ENCODE results near the gene CXXC5.

Gene CXXC5

DNA sequence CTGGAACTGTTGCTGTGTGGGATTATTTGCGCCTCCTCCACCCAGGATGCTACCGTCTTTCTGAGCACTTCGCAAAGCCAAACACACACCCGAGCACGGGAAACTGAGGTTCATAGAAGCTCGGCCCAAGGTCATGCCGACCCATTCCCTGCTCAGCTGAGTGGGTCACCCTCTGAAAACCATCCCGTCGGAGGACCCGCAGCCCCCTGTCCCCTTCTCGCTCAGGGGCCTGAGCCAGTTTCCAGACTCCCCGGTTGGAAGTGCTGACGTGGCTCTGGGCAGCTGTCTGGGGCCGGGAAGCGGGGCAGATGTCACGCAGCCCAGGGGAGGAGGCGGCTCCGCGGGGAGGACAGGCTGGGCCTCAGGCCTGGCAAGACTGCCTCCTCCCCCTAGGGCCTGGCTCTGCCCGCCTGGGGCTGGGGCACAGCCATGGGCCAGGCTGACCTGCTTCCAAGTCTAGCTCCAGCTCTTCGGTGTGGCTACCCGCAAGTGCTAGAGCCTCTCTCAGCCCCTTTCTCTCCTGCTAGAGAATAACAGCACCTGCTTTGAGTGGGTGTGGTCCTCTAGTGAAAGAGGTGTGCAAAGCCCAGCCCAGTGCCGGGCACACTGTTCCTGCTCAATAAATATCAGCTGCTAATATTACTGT is 9.9 kb upstream of the CXXC5 start:
- DNase-seq (ENCODE audit: low read depth in 2 of 2): no peak

DNA sequence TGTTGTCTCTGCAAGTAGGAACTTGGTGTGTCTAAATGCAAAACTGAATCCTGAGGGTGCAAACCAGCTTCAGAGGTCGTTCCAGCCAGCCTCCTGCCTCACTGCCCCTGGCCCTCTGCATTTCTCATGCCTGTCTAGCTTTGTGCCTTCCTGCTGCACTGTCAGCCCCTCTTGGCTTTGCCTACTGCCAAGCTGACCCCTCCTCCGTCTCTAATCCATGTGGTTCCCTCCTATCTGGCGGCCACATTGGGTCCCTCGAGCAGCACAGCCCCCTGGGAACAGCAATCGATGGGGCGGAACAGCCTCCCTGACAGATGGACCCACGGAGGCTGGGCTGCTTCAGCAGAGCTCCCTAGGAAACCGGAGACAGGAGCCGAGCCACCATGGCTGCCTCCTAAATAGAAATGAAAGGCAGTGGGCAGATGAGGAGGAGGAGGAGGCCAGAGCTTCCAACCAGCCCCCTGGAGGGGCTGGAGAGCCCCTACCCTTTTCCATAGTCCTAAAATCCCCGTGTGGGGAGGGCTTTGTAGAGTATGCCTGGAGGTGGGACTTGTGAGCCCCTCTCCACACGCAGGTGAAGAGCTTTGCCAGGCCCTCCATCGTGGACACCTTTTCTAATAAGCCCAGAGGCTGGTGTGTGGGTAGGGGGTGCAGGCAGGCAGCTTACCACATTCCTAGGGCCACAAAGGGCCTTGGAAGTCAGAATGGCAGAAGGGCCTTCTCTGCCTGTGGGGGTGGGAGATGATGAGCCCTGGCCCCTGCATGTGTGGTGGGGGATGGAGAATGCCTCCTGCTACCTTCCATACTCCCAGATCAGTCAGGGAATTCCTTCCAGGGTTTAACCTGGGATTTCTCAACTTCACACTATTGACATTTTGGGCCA is 9.2 kb upstream of the CXXC5 start:
- DNase-seq (ENCODE audit: low read depth in 2 of 2): no peak

DNA sequence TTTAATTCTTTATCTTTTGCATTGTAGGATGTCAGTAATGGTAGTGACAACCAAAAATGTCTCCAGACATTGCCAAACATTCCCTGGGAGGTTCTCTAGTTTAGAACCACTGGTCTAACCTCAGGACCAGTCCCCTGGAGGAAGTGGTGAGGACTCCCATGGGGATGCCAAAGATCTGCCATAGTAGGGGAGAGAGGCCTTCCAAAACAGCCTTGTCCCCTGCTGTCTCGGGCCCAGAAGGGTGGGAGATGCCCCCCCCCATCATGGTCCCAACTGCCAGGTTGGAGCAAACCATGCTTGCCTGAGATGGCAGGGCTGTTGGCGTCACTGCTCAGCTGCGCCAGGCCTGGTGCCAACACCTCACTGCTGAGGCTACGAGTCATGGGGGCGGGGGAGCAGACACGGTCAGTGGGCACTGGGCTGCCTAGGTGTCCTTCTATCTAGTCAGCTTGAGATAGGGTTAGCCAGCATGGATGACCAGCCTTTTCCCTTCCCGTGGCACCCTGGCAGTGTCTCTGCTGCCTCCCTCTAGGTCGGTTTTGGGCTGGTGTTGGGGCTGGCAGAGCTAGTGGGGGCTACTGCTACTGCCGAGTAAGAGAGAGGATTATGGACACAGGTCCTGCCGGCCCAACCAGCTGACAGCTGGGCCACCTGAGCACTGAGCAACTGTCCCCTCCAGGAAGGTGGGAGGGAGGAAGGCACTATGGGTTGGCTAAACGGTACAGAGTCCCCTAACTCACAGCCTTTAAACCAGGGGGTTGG is 8.3 kb upstream of the CXXC5 start:
- no peak for DNase-seq (ENCODE audit: low read depth in 2 of 2)

DNA sequence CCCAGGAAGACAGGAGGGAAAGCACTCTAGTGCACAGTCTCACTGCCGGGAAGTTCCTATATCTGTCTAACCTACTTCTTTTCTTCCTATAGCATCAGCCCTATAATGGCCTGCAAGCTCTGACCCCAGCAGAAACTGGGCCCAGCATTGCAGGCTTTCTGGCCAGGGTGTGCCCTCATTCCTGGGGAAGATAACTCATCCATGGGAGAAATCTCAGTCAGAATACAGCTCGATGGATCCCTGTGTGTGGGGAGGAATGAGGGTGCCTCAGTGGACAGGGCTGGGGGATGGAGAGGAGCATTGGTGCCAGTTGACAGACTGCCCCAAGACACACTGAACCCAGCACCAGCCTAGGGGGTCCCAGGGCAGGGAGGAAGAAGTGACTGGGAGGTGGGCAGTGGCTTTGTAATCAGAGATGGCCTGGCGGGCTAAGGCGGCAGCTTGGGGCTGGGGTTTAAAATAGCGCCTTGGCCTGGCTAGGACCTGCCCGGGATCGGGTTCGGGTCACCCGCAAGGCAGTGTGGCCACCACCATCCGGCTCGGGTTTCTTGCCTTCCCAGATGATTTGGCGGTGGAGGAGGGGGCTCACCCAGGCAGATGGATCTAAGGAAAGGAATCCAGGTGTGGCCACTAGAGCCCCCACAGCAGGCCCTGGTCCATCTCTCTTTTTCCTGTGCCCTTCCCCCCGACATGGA is 7.6 kb upstream of the CXXC5 start:
- no peak for DNase-seq (ENCODE audit: low read depth in 2 of 2)

DNA sequence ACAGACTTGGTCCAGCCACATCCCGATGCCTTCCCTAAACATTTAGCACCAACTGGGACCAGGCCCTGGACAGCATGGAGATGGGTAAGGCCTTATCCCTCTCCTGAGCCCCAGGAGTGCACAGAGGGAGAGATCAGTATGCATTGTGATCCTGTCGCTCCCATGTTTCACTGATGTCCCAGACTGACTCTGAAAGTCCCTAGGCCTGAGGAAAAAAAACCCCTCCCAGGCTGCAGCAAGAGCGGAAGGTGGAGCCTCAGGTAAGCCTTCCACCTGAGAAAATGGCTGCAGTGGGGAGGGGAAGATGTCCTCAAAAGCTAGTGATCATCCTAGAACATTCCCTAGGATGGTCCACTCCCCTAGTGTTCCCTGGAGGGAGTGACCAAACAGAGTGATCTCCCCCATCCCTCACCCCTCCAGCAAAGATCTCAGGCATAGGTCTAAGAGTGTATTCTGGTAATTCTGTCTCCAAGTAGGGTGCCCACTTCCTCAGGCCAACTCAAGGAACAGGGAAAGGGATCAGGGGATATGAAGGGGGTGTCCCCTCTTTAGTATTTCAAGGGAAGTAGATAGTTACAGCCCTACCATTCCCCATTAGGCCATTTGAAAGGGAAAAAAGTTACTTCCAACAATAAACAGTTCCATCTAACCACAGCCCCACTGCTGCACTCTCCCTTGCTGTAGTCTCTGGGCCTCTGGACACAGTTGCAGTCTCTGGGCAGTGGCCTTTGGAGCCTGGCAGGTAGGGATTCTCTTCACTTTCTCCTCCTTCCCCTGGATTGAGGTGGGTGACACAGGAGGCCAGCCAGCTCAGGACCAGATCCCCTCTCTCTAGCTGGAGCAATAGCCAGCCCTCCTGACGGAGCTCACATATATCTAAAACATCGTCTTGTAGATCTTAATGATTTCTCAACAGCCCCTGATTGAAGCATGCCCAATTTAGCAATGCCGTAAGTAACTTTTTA is 6.8 kb upstream of the CXXC5 start:
- DNase-seq (ENCODE audit: low read depth in 2 of 2): no peak

DNA sequence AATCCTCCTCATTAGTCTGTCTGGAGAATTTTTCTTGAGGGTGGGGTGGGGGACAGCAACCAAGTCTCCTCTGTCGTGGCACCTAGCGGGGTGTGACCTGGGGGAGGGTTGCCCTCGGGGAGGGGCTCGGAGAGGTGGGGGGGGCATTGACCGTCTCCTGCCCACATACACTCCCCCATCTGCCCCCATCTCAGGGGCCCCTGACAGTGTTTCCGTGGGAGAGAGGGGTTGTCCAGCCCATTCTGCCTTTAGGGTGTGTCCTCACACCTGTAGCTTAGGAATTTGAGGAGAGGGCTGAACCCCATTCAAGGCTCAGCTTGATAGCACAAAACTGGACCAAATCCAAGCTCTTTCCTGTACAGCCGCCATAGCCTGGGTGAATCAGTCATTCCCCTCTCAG is 5.9 kb upstream of the CXXC5 start:
- DNase-seq (ENCODE audit: low read depth in 2 of 2): no peak

DNA sequence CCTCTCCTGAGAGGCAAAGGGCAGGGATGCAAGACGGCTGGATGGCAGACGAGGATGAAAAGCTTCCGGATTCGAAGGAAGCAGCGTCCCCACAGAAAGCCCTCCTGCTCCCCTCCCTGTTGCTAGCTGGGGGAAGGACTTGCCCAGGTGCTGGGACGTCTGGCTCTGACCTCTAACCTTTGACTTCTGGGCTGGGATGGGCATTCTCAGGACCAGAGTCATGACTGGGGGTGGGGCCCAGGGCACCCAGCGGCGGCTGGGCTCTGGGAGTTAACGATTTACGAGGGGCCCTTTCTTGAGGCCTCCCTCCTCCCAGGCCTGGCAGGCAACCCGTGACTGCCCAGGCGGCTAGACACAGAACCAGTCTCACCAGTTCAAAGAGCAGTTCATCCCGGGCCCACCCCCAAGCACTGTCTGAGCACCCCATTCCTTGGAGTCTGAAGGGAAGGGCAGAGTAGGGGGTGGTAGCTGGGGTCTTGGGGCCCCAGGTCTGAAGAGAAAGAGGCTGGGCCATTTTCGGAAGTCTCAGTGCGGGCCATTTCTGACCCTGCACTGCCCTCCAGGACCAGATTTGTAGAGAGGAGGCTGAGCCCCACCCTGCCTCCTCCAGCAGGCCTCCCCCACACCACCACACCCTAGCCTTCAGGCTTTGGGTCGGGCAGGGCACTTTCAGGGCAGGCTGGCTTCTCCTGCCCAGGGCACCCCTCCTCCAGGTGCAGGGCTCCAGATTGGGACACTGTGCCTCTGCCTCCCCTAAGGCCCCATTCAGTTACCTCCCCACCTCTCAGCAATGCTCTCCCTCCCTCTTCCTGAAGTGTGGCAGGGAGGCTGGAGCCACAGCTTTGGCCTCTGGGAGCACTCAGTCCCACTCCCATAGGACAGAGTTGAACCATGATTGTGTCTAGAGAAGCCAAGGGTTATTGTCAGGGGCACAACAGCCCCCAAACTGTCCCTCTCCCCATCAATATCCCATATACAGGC is 5.0 kb upstream of the CXXC5 start:
- DNase-seq (ENCODE audit: low read depth in 2 of 2): no peak

DNA sequence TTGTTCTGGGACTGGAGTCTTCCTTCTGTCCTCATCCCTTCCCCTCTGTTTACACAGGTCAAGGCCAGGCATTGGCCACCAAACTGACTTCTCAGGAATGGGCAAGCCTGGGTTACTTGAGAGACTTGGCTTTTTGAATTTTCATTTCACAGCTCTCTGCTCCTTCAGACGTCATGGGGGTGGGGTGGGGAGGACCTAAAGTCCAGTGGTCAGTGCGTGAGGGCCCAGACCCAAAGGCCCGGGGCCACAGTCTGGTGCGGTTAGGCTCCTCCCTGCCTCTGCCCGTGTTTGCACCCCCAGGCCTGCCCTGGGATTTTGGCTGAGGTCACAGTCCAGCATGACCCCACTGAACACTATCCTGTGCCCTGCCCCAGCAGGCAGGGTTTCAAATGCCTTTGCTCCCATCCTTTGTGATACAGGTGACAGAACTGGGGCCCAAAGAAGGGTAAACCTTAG is 4.1 kb upstream of the CXXC5 start:
- no peak for DNase-seq (ENCODE audit: low read depth in 2 of 2)

DNA sequence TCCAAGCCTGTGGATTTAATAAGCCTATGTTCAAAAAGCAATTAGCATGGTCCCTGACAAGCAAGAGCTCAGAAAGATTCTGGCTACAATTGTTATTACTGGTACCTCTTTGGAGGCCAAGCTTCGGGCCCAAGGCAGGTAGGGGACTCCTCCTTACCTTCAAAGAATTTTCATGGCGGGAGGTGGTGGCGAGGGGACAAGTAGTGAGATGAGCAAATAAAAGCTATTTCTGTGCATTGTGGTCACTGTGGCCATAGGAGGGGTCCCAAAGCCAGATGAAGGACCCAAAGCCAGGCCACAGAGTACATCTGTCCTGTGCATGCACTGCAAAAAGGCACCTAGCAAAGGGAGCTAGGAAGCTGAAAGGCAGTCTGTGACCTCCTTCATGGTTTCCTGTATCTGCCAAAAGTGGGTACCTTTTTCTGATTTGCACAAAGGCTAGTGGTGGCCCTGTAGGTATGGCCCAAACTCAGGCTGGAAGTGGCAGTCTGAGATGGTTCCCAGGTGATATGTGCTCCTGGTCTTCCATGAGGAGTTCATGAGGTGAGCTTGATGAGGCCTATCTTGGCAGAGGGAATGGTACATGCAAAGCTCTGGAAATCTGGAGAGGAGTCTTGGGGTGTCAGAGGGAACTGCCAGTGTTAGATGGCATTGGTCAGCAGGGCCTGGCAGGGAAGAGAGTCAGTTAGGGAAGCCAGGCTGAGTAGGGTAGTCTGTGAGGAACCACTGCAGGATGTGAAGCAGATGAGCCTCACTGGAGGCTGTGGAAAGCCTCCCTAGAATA is 3.3 kb upstream of the CXXC5 start:
- no peak for DNase-seq (ENCODE audit: low read depth in 2 of 2)

DNA sequence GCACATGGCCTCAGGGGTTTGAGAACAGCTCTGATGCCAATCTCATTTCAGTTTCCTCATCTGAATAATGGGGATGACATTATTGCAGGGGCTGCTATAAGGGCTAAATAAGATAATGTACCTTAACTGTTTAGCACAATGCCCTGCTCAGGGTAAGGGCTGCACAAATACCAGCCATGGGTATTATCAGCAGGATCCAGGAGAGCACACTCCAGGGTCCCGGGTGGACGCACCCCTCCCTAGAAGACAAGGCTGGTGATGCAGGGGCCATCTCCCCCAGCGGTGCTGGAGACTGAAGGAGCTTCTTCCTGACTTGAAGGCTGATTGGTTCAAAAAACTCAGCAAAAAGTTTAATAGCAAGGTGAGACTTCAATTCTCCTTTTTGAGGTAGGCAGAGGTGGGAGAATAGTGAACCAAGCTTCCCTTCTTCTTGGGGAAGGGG is 2.7 kb upstream of the CXXC5 start:
- no peak for DNase-seq (ENCODE audit: low read depth in 2 of 2)

DNA sequence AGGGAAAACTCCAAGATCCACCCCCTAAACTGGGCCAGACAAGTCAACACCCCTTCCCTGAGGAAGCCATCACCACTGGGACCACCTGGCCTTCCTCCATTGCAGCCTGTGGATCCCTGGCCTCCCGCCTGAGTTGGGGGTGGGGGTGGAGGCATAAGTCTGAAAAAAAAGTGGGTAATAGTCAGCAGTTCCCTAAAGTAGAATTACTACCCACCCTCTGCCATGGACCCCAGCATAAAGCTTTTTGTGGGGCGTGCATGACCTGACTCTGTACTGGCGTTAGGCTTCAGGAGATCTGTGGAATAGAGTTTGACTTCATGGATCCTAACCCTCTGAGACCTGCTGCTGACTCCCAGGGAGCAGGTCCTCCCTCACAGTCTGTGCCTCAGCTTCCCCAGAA is 2.0 kb upstream of the CXXC5 start:
- DNase-seq (ENCODE audit: low read depth in 2 of 2): no peak

DNA sequence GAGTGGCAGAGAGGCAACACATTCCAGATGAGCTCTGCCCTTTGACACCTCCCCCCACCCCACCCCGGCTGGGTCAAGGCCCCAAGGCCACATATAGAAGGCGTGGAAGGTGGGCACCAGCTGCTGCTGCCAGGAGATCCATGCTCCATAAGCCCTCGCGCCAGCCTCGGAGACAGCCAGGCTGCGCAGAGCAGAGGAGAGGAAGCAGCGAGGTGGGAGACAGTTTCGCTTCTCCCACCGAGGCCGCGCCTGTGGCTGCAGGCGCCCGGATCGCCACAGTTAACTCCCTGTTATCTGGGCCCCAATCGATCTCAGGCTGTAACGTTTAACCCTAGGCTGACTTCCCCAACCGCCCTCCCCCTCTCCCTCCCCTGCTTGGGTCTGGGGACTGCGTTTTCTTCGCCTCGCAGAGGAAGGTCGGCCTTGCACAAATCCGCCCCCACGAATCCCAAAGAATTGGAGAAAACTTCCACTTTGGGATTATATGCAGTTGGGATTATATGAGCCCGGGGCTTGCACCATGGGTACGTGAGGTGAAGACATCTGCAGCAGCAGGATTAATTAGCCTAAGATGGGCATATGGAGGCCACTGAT is 1.1 kb upstream of the CXXC5 start:
- no peak for DNase-seq (ENCODE audit: low read depth in 2 of 2)

DNA sequence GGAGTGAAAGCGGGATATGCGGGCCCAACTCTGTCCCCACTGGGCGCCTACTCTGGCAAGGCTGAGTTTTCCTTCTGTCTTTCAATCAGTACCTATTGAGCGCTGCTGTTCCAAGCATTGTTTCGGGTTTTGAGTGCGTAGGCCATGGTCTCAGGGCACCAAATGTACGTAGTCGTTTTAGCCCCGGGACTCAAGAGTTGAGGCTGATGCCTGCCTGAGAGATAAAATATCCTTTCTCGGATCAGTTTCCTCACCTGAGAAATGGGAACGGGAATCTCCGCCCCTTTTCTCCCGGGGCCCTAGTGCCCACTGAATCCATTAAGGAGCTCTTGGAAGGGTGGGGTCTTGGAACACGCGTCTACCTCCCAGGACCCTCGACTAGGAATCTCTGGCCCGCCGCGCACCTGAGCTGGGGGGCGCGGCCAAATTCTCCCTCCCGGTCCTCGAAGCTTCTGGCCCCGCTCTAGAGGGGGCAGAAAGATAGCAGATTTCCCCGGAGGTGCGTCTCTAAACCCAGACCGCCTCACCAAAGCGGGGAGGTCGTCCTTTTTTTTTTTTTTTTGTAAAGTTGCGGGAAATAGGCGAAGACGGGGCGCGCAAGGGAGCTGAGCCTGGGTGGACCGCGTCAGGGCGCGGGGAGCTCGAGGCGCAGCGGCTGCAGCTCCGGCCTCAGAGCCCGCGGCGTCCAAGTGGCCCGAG is 494 bp upstream of the CXXC5 start:
- no peak for DNase-seq (ENCODE audit: low read depth in 2 of 2)

DNA sequence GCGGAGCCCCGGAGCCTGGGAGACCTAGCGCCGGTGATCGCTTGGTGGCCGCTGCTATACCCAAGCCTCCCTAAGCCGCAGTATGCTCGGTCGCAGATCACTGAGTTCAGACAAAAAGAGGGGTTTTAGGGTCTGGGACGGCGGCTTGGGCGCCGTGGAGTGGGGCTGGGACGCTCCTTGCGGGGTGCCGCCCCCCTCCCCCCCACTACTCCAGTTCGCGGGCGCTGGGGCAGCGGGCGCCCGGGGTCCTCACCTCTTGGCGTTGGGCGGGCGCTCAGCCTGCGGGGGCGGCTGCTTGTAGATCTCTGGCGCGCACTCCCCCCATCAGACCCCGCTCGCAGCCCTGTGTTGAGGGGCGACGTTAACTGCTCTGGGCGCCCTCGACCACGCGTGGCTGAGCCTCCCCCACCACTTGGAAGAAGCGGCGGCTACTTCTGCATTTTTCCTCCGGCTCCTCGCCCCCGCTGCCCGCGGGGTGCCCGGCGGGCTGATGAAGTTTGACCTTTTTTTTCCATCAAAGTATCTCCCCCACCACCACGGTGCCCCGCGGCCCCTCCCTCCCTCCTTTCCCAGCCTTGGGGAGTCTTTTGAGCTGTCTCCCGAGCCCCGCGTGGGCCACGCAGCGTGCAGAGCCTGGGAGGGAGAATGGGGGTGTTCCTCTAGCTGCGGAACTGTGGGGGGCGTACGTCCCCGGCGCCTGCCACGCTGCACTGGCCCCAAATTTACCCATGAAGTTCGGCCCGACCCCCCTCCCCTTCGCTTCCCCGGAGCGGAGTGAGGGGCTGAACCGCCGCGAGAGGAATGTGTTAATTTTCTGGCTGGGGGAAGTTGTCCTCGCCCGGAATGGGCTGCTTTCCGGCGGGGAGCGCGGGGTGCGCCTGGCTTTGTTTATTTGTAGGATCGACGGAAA is 1.2 kb downstream of the CXXC5 start:
- DNase-seq (ENCODE audit: low read depth in 2 of 2): no peak

DNA sequence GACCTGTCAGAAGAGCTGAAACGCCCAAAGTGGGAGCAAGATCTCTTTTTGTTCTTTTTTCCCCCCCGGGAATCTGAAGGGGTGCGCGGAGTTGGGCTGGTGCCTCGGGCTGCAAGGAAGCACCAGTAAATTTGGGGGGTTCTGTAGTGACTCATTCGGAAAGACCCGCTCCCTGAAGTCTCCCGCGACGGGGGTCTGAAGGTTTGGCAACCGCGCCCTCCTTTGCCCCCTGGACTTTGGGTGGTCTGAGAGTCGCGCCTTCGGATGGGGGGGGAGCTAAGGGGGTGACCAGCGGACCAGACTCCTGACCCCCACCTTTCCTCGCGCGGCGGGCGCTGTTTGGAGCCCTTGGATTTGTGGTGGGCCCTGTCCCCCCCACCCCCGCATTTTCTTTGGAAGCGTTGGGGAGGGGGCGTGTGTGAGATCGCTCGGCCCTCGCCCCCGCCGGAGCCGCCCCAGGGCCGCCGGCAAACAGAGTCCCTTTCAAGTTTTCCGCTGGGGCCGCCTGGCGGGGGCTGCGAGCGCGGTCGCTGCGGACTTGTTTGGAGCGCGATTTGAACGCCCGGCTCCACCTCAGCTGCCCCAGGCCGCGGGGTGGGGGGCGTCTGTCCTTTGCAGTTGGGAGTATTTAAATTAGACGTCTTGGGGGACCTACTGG is 2.0 kb downstream of the CXXC5 start:
- DNase-seq (ENCODE audit: low read depth in 2 of 2): no peak

DNA sequence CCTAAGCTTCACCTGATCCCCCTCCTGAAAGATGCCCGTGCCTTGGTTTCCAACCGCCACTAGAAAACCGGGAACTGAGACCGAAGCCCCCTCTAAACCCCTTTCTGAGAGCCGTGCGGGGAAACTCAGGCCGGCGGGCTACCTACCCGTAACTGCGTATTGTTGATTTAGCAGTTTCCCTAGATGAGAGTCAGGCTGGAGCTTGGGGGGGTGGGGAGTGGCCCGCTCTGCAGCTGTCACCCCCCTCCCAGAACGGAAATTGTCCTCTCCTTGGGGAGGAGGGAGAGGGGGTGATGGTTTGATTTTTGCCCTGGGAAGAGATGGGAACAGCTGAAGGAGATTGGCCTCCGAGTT is 2.5 kb downstream of the CXXC5 start:
- no peak for DNase-seq (ENCODE audit: low read depth in 2 of 2)
